Measurements from ENCODE around the gene ABCB6. TPM values are rescaled to one million over a fixed set of nuclear protein-coding genes. Genes with fewer than 3 reads are reported as not detected.

The ABCB6 gene
- total and polyA plus RNA-seq, 10 of the 15 experiments (the other 5 are each of a cell fraction or from before 2014, with no cell fraction given) = 2.3 to 22.1 (median 13.8) TPM

- peak; percentile 63 for TF ChIP-seq MYC (IDR thresholded peaks at IDR 0.05; ENCODE audit: insufficient read depth, insufficient read length, insufficient replicate concordance, low read length, severe bottlenecking)
- TF ChIP-seq MXI1 (IDR thresholded peaks at IDR 0.05; ENCODE audit: low read depth, low read length) = peak; percentile 63
- TF ChIP-seq NR2F1 (conservative IDR thresholded peaks at IDR 0.05) = peak; percentile 72
- peak; percentile 91 for TF ChIP-seq BACH1 (IDR thresholded peaks at IDR 0.05; ENCODE audit: borderline replicate concordance)
- TF ChIP-seq DPF2 (IDR thresholded peaks at IDR 0.05) = peak; percentile 71
- TF ChIP-seq, protein P1, sequence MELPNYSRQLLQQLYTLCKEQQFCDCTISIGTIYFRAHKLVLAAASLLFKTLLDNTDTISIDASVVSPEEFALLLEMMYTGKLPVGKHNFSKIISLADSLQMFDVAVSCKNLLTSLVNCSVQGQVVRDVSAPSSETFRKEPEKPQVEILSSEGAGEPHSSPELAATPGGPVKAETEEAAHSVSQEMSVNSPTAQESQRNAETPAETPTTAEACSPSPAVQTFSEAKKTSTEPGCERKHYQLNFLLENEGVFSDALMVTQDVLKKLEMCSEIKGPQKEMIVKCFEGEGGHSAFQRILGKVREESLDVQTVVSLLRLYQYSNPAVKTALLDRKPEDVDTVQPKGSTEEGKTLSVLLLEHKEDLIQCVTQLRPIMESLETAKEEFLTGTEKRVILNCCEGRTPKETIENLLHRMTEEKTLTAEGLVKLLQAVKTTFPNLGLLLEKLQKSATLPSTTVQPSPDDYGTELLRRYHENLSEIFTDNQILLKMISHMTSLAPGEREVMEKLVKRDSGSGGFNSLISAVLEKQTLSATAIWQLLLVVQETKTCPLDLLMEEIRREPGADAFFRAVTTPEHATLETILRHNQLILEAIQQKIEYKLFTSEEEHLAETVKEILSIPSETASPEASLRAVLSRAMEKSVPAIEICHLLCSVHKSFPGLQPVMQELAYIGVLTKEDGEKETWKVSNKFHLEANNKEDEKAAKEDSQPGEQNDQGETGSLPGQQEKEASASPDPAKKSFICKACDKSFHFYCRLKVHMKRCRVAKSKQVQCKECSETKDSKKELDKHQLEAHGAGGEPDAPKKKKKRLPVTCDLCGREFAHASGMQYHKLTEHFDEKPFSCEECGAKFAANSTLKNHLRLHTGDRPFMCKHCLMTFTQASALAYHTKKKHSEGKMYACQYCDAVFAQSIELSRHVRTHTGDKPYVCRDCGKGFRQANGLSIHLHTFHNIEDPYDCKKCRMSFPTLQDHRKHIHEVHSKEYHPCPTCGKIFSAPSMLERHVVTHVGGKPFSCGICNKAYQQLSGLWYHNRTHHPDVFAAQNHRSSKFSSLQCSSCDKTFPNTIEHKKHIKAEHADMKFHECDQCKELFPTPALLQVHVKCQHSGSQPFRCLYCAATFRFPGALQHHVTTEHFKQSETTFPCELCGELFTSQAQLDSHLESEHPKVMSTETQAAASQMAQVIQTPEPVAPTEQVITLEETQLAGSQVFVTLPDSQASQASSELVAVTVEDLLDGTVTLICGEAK (IDR thresholded peaks at IDR 0.05; ENCODE audit: borderline replicate concordance) = peak; percentile 63; the same call in 1 of the 2 replicates
- TF ChIP-seq POLR2AphosphoS2 (IDR thresholded peaks at IDR 0.05; ENCODE audit: low read depth, low read length) = peak; percentile 80; the same call in 1 of the 2 replicates
- TF ChIP-seq POLR2AphosphoS5 (IDR thresholded peaks at IDR 0.05; ENCODE audit: low read length) = peak; percentile 79; the same call in 1 of the 2 replicates
- TF ChIP-seq BMI1 (IDR thresholded peaks at IDR 0.05; ENCODE audit: borderline replicate concordance) = no peak
- no peak for TF ChIP-seq NBN (IDR thresholded peaks at IDR 0.05)
- TF ChIP-seq, protein P2, sequence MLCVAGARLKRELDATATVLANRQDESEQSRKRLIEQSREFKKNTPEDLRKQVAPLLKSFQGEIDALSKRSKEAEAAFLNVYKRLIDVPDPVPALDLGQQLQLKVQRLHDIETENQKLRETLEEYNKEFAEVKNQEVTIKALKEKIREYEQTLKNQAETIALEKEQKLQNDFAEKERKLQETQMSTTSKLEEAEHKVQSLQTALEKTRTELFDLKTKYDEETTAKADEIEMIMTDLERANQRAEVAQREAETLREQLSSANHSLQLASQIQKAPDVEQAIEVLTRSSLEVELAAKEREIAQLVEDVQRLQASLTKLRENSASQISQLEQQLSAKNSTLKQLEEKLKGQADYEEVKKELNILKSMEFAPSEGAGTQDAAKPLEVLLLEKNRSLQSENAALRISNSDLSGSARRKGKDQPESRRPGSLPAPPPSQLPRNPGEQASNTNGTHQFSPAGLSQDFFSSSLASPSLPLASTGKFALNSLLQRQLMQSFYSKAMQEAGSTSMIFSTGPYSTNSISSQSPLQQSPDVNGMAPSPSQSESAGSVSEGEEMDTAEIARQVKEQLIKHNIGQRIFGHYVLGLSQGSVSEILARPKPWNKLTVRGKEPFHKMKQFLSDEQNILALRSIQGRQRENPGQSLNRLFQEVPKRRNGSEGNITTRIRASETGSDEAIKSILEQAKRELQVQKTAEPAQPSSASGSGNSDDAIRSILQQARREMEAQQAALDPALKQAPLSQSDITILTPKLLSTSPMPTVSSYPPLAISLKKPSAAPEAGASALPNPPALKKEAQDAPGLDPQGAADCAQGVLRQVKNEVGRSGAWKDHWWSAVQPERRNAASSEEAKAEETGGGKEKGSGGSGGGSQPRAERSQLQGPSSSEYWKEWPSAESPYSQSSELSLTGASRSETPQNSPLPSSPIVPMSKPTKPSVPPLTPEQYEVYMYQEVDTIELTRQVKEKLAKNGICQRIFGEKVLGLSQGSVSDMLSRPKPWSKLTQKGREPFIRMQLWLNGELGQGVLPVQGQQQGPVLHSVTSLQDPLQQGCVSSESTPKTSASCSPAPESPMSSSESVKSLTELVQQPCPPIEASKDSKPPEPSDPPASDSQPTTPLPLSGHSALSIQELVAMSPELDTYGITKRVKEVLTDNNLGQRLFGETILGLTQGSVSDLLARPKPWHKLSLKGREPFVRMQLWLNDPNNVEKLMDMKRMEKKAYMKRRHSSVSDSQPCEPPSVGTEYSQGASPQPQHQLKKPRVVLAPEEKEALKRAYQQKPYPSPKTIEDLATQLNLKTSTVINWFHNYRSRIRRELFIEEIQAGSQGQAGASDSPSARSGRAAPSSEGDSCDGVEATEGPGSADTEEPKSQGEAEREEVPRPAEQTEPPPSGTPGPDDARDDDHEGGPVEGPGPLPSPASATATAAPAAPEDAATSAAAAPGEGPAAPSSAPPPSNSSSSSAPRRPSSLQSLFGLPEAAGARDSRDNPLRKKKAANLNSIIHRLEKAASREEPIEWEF (IDR thresholded peaks at IDR 0.05; ENCODE audit: insufficient replicate concordance, low read depth, low read length) = no peak
- TF ChIP-seq RB1 (IDR thresholded peaks at IDR 0.05; ENCODE audit: borderline replicate concordance) = peak; percentile 82; the same call in 1 of the 2 replicates
- TF ChIP-seq POLR2A (IDR thresholded peaks at IDR 0.05; ENCODE audit: low read depth, low read length) = peak; percentile 95
- peak in 1 of 2 experiments; percentile 18; a peak in 1 of 4 replicates for TF ChIP-seq ETV6 (conservative IDR thresholded peaks at IDR 0.05 in 1 of 2, IDR thresholded peaks at IDR 0.05 in 1 of 2; ENCODE audit: borderline replicate concordance in 1 of 2, low read depth in 1 of 2)
- no peak for TF ChIP-seq MEF2A (IDR thresholded peaks at IDR 0.05; ENCODE audit: insufficient read depth, low read depth, low read length)
- TF ChIP-seq ZNF687 (IDR thresholded peaks at IDR 0.05) = peak; percentile 97
Measured at GRCh38 chr2:219176818-219177551, 41.8 kb downstream of the ABCB6 start, which contains the start of gene CNPPD1 (continued).

Measured in GM12878 (cell line).